ENCODE results near the gene MAGEA8.

DNA sequence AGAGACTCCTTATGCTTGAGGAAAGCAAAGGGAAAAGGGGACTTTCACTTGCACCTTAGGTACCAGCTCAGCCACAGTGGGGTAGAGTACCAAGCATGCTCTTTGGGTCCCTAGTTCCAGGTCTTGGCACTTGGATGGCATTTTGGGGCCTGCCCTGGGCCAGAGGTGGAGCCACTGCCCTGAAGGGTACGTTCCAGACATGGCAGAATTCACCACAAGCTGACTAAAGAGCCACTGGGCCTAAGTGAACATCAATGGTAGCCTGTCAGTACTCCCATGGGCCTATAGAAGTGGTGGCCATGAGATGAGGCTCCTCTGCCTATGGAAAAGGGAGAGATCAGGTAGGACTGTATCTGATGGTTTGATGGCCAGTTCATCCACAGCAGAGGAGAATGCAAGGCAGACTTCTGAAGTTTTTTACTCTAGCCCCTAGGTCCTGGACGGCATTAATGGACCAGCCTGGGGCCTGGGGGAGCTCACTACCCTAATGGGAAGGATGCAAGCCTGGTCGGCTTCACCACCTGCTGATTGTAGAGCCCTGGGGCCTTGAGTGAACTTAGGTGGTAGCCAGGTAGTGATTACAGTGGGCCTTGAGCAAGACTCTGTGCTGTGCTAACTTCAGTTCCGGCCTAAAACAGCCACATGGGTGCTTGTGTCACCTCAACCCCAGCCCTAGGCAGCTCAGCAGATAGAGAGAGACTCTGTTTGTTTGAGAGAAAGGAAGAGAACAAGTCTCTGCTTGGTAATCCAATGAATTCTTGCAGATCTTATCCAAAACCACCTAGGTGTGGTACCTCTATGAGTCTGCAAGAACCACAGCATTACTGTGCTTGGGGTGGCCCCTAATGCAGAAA, 28.6 kb downstream of the MAGEA8 start:
- TF ChIP-seq, protein P1, sequence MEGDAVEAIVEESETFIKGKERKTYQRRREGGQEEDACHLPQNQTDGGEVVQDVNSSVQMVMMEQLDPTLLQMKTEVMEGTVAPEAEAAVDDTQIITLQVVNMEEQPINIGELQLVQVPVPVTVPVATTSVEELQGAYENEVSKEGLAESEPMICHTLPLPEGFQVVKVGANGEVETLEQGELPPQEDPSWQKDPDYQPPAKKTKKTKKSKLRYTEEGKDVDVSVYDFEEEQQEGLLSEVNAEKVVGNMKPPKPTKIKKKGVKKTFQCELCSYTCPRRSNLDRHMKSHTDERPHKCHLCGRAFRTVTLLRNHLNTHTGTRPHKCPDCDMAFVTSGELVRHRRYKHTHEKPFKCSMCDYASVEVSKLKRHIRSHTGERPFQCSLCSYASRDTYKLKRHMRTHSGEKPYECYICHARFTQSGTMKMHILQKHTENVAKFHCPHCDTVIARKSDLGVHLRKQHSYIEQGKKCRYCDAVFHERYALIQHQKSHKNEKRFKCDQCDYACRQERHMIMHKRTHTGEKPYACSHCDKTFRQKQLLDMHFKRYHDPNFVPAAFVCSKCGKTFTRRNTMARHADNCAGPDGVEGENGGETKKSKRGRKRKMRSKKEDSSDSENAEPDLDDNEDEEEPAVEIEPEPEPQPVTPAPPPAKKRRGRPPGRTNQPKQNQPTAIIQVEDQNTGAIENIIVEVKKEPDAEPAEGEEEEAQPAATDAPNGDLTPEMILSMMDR (IDR thresholded peaks at IDR 0.05; ENCODE audit: extremely low read depth in 1 of 2, insufficient read depth in 1 of 2, low read depth in 1 of 2, low read length in 2 of 2) = no peak
- TF ChIP-seq JUN (IDR thresholded peaks at IDR 0.05; ENCODE audit: borderline replicate concordance, insufficient read depth, insufficient read length, low read depth) (no peak), EZH2 (IDR thresholded peaks at IDR 0.05; ENCODE audit: borderline replicate concordance, low read depth, low read length, severe bottlenecking) (no peak), POLR2AphosphoS5 (IDR thresholded peaks at IDR 0.05; ENCODE audit: insufficient read depth, low read depth, low read length) (no peak), MYC (IDR thresholded peaks at IDR 0.05; ENCODE audit: low read depth, low read length) (no peak), POLR2A (IDR thresholded peaks at IDR 0.05; ENCODE audit: low read depth, low read length) (no peak), FOS (IDR thresholded peaks at IDR 0.05; ENCODE audit: borderline replicate concordance, insufficient read depth, low read length) (no peak)
- TF ChIP-seq, protein P2, sequence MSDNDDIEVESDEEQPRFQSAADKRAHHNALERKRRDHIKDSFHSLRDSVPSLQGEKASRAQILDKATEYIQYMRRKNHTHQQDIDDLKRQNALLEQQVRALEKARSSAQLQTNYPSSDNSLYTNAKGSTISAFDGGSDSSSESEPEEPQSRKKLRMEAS (IDR thresholded peaks at IDR 0.05; ENCODE audit: insufficient read depth, insufficient read length) = no peak

All from endothelial cell of umbilical vein (primary cell).